ENCODE data around the gene CLSTN2. TPM values are rescaled to one million over a fixed set of nuclear protein-coding genes. Genes with fewer than 3 reads are reported as not detected.

Gene CLSTN2
- polyA plus RNA-seq, 4 donors = under 0.01 to 1.2 (median 0.84) TPM; not detected in 1

DNA sequence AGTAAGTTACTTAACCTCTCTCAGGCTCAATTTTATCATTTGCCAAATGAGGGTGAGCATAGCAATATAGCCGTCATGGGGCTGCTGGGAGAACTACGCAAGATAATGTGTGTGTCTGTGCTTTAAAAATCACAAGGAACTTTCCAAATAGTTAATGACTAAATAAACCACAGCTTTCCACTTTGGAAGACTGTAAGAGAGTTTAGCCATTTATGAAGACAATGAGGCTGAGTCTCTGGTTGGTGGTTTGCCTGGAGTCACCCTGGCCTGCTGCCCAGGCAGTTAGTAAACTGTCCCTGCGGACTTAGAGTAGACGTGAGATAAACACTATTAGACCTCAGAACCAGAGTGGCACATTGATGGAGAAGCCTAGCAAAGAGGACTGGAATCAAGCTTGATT lies 357.7 kb downstream of the CLSTN2 start:
- H3K27ac ChIP-seq (ENCODE audit: low read depth in 1 of 3, low read length in 2 of 3) = no peak overlapping the region
- no peaks in the 10 kb centered on the region for H3K4me1 ChIP-seq (ENCODE audit: control insufficient read depth in 3 of 3, insufficient read depth in 2 of 3, low read depth in 1 of 3, low read length in 2 of 3)
- H3K27me3 ChIP-seq (ENCODE audit: control insufficient read depth in 3 of 3, insufficient read depth in 3 of 3, low read length in 3 of 3) = no peaks in the 10 kb centered on the region
- DNase-seq (peak in 1 of 2 donors; percentile 6), FAIRE-seq (no peak)
- no peak overlapping the region for H3K4me3 ChIP-seq (ENCODE audit: low read depth in 1 of 3, low read length in 3 of 3)
- H3K9me3 ChIP-seq (ENCODE audit: control insufficient read depth in 2 of 2, insufficient read depth in 1 of 2, low read depth in 1 of 2, low read length in 1 of 2) = no peaks in the 10 kb centered on the region
- no peaks in the 10 kb centered on the region for H3K36me3 ChIP-seq (ENCODE audit: control insufficient read depth in 3 of 3, insufficient read depth in 2 of 3, low read depth in 1 of 3, low read length in 3 of 3)
- 55 to 78% (median 71%) methylated on average over 4 of the region's 4 CpGs for WGBS, 3 donors

DNA sequence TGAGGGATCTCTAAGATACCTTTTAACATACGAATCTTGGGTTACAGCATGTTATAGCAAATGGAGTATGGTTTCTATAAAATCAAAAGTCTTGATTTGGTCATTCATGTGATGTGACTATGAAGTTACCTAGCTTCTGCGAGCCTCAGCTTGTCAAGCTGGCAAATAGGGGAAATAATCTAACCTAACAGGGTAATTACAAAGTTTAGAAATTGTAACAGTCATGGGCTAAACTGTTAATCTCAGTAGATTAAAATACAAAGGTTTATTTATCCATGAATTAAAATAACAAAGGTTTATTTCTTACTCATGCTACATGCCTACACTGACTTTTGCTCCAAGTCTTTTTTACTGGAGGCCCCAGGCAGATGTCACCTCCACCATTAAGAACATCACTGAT lies 359.1 kb downstream of the CLSTN2 start:
- no peak for DNase-seq
- Histone ChIP-seq H3K4me1 (ENCODE audit: control insufficient read depth in 3 of 3, insufficient read depth in 2 of 3, low read depth in 1 of 3, low read length in 2 of 3) (no peaks in the 10 kb centered on the region), H3K27ac (ENCODE audit: low read depth in 1 of 3, low read length in 2 of 3) (no peak overlapping the region), H3K9me3 (ENCODE audit: control insufficient read depth in 2 of 2, insufficient read depth in 1 of 2, low read depth in 1 of 2, low read length in 1 of 2) (no peaks in the 10 kb centered on the region), H3K36me3 (ENCODE audit: control insufficient read depth in 3 of 3, insufficient read depth in 2 of 3, low read depth in 1 of 3, low read length in 3 of 3) (no peaks in the 10 kb centered on the region), H3K27me3 (ENCODE audit: control insufficient read depth in 3 of 3, insufficient read depth in 3 of 3, low read length in 3 of 3) (peaks cover 0 to 3% (median 0%) of the 10 kb centered on the region in 3 donors), H3K4me3 (ENCODE audit: low read depth in 1 of 3, low read length in 3 of 3) (no peak overlapping the region)
- WGBS, 3 donors = 55 to 76% (median 66%) methylated on average over 2 of the region's 2 CpGs
- FAIRE-seq = no peak

GRCh38 chr3:140296796-140297352 lies 361.9 kb downstream of the CLSTN2 start:
- FAIRE-seq = no peak
- DNase-seq = no peak
- no peaks in the 10 kb centered on the region for H3K4me1 ChIP-seq (ENCODE audit: control insufficient read depth in 3 of 3, insufficient read depth in 2 of 3, low read depth in 1 of 3, low read length in 2 of 3)
- peaks cover 0 to 6% (median 0%) of the 10 kb centered on the region in 3 donors for H3K27me3 ChIP-seq (ENCODE audit: control insufficient read depth in 3 of 3, insufficient read depth in 3 of 3, low read length in 3 of 3)
- 50 to 56% (median 51%) methylated on average over 3 of the region's 3 CpGs for WGBS, 3 donors
- no peaks in the 10 kb centered on the region for H3K9me3 ChIP-seq (ENCODE audit: control insufficient read depth in 2 of 2, insufficient read depth in 1 of 2, low read depth in 1 of 2, low read length in 1 of 2)
- H3K4me3 ChIP-seq (ENCODE audit: low read depth in 1 of 3, low read length in 3 of 3) = no peak overlapping the region
- H3K36me3 ChIP-seq (ENCODE audit: control insufficient read depth in 3 of 3, insufficient read depth in 2 of 3, low read depth in 1 of 3, low read length in 3 of 3) = no peaks in the 10 kb centered on the region
- no peak overlapping the region for H3K27ac ChIP-seq (ENCODE audit: low read depth in 1 of 3, low read length in 2 of 3)

- Histone ChIP-seq H3K9me3 (ENCODE audit: control insufficient read depth in 2 of 2, insufficient read depth in 1 of 2, low read depth in 1 of 2, low read length in 1 of 2) (no peaks in the 10 kb centered on the region), H3K27me3 (ENCODE audit: control insufficient read depth in 3 of 3, insufficient read depth in 3 of 3, low read length in 3 of 3) (peaks cover 0 to 6% (median 0%) of the 10 kb centered on the region in 3 donors), H3K4me3 (ENCODE audit: low read depth in 1 of 3, low read length in 3 of 3) (no peak overlapping the region), H3K36me3 (ENCODE audit: control insufficient read depth in 3 of 3, insufficient read depth in 2 of 3, low read depth in 1 of 3, low read length in 3 of 3) (no peaks in the 10 kb centered on the region), H3K27ac (ENCODE audit: low read depth in 1 of 3, low read length in 2 of 3) (no peak overlapping the region), H3K4me1 (ENCODE audit: control insufficient read depth in 3 of 3, insufficient read depth in 2 of 3, low read depth in 1 of 3, low read length in 2 of 3) (no peaks in the 10 kb centered on the region)
- DNase-seq (no peak), FAIRE-seq (no peak)
- 88 to 93% (median 90%) methylated on average over 1 of the region's 1 CpG for WGBS, 3 donors
Observed at GRCh38 chr3:140298043-140298442, 363.1 kb downstream of the CLSTN2 start.

DNA sequence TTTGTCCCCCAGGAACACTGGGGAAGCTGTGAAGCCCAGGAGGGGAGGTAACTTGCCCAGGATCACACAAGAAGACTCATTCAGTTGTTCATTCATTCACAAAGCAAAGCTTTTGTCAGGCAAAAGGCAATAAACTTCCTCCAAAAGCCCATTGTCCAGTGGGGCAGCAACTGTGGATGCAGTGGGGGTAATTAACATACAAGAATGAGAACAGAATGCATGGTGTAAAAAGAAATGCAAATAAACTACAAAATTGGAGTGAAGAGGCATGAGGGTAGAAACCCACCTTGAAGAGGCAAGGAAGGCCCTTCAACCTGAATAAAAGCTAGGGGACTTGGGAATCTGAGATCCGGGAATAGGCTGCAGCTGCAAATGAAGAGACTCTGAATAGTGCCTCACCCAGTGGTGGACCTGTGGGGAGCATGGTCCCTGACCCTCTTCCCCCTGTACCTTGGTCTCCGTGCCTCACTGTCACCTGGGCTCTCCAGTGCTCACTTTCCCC lies 363.6 kb downstream of the CLSTN2 start:
- no peaks in the 10 kb centered on the region for H3K9me3 ChIP-seq (ENCODE audit: control insufficient read depth in 2 of 2, insufficient read depth in 1 of 2, low read depth in 1 of 2, low read length in 1 of 2)
- FAIRE-seq (no peak), DNase-seq (no peak)
- no peak overlapping the region for H3K4me3 ChIP-seq (ENCODE audit: low read depth in 1 of 3, low read length in 3 of 3)
- H3K36me3 ChIP-seq (ENCODE audit: control insufficient read depth in 3 of 3, insufficient read depth in 2 of 3, low read depth in 1 of 3, low read length in 3 of 3) = no peaks in the 10 kb centered on the region
- WGBS, 3 donors = 43 to 71% (median 60%) methylated on average over 2 of the region's 2 CpGs
- peaks cover 0 to 6% (median 0%) of the 10 kb centered on the region in 3 donors for H3K27me3 ChIP-seq (ENCODE audit: control insufficient read depth in 3 of 3, insufficient read depth in 3 of 3, low read length in 3 of 3)
- H3K27ac ChIP-seq (ENCODE audit: low read depth in 1 of 3, low read length in 2 of 3) = no peak overlapping the region
- no peaks in the 10 kb centered on the region for H3K4me1 ChIP-seq (ENCODE audit: control insufficient read depth in 3 of 3, insufficient read depth in 2 of 3, low read depth in 1 of 3, low read length in 2 of 3)

DNA sequence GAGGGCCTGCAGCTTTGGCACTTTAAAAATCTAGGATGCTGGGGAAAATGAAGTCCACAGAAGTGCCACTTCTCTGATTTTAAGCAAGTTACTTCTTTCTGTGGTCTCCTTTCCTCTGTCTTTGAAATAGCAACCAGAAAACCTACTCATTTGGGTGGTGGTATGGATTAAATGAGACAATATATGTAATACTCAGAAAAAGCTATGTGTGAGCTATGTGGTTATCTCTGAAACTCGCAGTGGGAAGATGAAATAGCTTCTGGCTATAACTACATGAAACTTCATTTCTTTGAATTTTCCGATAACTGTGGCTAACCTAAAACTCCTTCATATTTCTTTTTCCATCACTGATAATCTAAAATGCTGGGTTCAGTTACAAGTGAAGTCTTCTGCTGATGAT lies 368.9 kb downstream of the CLSTN2 start:
- 66 to 86% (median 74%) methylated on average over 2 of the region's 2 CpGs for WGBS, 3 donors
- no peaks in the 10 kb centered on the region for H3K36me3 ChIP-seq (ENCODE audit: control insufficient read depth in 3 of 3, insufficient read depth in 2 of 3, low read depth in 1 of 3, low read length in 3 of 3)
- no peak overlapping the region for H3K27ac ChIP-seq (ENCODE audit: low read depth in 1 of 3, low read length in 2 of 3)
- DNase-seq (no peak), FAIRE-seq (no peak)
- no peaks in the 10 kb centered on the region for H3K4me1 ChIP-seq (ENCODE audit: control insufficient read depth in 3 of 3, insufficient read depth in 2 of 3, low read depth in 1 of 3, low read length in 2 of 3)
- H3K4me3 ChIP-seq (ENCODE audit: low read depth in 1 of 3, low read length in 3 of 3) = no peak overlapping the region
- peaks cover 0 to 3% (median 2%) of the 10 kb centered on the region in 3 donors for H3K27me3 ChIP-seq (ENCODE audit: control insufficient read depth in 3 of 3, insufficient read depth in 3 of 3, low read length in 3 of 3)
- no peaks in the 10 kb centered on the region for H3K9me3 ChIP-seq (ENCODE audit: control insufficient read depth in 2 of 2, insufficient read depth in 1 of 2, low read depth in 1 of 2, low read length in 1 of 2)

- Histone ChIP-seq H3K27me3 (ENCODE audit: control insufficient read depth in 3 of 3, insufficient read depth in 3 of 3, low read length in 3 of 3) (peaks cover 0 to 2% (median 0%) of the 10 kb centered on the region in 3 donors), H3K9me3 (ENCODE audit: control insufficient read depth in 2 of 2, insufficient read depth in 1 of 2, low read depth in 1 of 2, low read length in 1 of 2) (no peaks in the 10 kb centered on the region), H3K4me3 (ENCODE audit: low read depth in 1 of 3, low read length in 3 of 3) (no peak overlapping the region), H3K36me3 (ENCODE audit: control insufficient read depth in 3 of 3, insufficient read depth in 2 of 3, low read depth in 1 of 3, low read length in 3 of 3) (no peaks in the 10 kb centered on the region), H3K4me1 (ENCODE audit: control insufficient read depth in 3 of 3, insufficient read depth in 2 of 3, low read depth in 1 of 3, low read length in 2 of 3) (no peaks in the 10 kb centered on the region), H3K27ac (ENCODE audit: low read depth in 1 of 3, low read length in 2 of 3) (no peak overlapping the region)
- 66 to 75% (median 73%) methylated on average over 2 of the region's 2 CpGs for WGBS, 3 donors
- FAIRE-seq = no peak
- DNase-seq = no peak
Observed at GRCh38 chr3:140308535-140308934, 373.6 kb downstream of the CLSTN2 start.

GRCh38 chr3:140311428-140311827 lies 376.4 kb downstream of the CLSTN2 start:
- Histone ChIP-seq H3K9me3 (ENCODE audit: control insufficient read depth in 2 of 2, insufficient read depth in 1 of 2, low read depth in 1 of 2, low read length in 1 of 2) (no peaks in the 10 kb centered on the region), H3K27me3 (ENCODE audit: control insufficient read depth in 3 of 3, insufficient read depth in 3 of 3, low read length in 3 of 3) (peaks cover 0 to 2% (median 0%) of the 10 kb centered on the region in 3 donors), H3K4me1 (ENCODE audit: control insufficient read depth in 3 of 3, insufficient read depth in 2 of 3, low read depth in 1 of 3, low read length in 2 of 3) (no peaks in the 10 kb centered on the region), H3K4me3 (ENCODE audit: low read depth in 1 of 3, low read length in 3 of 3) (no peak overlapping the region), H3K27ac (ENCODE audit: low read depth in 1 of 3, low read length in 2 of 3) (no peak overlapping the region), H3K36me3 (ENCODE audit: control insufficient read depth in 3 of 3, insufficient read depth in 2 of 3, low read depth in 1 of 3, low read length in 3 of 3) (no peaks in the 10 kb centered on the region)
- DNase-seq = no peak
- FAIRE-seq = no peak
- 78 to 85% (median 78%) methylated on average over 5 of the region's 5 CpGs for WGBS, 3 donors

- Histone ChIP-seq H3K4me3 (ENCODE audit: low read depth in 1 of 3, low read length in 3 of 3) (no peak overlapping the region), H3K36me3 (ENCODE audit: control insufficient read depth in 3 of 3, insufficient read depth in 2 of 3, low read depth in 1 of 3, low read length in 3 of 3) (no peaks in the 10 kb centered on the region), H3K4me1 (ENCODE audit: control insufficient read depth in 3 of 3, insufficient read depth in 2 of 3, low read depth in 1 of 3, low read length in 2 of 3) (no peaks in the 10 kb centered on the region), H3K27ac (ENCODE audit: low read depth in 1 of 3, low read length in 2 of 3) (no peak overlapping the region), H3K9me3 (ENCODE audit: control insufficient read depth in 2 of 2, insufficient read depth in 1 of 2, low read depth in 1 of 2, low read length in 1 of 2) (no peaks in the 10 kb centered on the region), H3K27me3 (ENCODE audit: control insufficient read depth in 3 of 3, insufficient read depth in 3 of 3, low read length in 3 of 3) (peaks cover 0 to 2% (median 0%) of the 10 kb centered on the region in 3 donors)
- FAIRE-seq (no peak), DNase-seq (no peak)
Observed at GRCh38 chr3:140315955-140316354, 381.0 kb downstream of the CLSTN2 start.
